GM21825 (cell line): ENCODE results near the gene ID2.
A peak's percentile ranks its signal among the peaks of the same experiment; 100 is the strongest.

Source experiments
- ATAC-seq: cut with Tn5 transposase; IDR thresholded peaks from one replicate; pipeline ENCODE4 v1.9.1; 2021; ENCODE audit warnings: mild to moderate bottlenecking, moderate library complexity; ENCODE audit not compliant: unreplicated experiment

The ID2 gene

GRCh38 chr2:8682719-8683667, 1.1 kb downstream of the ID2 start:
- ATAC-seq: no peak

DNA sequence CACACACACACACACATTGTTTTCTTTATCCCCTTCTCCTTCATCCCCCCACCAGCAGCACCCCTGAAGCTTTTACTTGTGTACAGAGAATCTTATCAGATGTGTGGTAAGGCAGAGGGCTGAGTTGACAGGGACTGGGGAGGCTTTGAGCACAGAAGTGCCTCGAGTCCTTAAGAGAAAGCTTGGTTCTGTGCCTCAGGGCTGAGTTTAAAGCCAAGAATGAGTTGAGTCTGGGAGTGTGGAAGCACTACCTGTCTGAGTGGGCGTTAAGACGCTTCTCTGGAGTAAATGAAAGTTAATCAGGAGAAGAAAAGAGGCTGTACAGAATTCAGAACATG, 2.7 kb downstream of the ID2 start:
- ATAC-seq: no peak

DNA sequence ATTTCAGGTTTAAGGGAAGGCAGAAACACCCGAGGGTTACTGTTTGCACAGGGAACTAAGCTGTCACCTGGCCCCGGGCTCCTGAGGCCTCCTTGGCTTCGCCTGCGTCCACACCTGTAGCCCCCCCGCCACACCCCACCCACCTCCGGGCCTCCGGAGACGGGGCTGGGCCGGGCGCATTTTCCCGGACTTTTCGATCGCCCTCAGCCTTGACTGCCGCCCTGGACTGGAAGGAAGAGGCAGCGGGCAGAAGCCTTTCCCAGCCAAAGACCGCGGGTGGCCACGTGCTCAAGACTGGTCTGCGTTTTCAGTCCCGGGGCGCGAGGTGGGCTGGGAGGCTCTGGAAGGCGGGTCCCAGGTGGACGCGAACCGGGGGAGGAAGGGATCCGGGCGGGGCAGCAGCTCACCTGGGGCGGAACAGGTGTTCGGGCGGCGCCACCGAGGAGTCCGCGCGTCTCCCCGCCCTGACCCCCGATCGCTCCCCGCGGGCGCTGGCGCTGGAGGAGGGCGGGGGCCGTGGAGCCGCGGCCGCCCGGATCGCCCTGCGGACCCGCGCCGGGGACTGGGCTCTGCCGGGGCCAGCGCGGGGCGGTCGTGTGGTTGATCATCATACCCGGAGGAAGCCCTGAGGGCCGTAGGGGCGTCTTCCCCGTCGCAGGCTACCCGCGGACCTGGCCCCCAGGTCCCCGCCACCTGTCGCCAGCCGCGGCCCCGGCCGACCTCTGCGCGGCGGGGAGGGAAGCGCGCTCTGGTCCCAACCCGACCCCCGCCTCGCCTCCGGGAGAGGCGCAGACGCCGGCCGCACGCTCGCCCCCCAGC, 3.2 kb downstream of the ID2 start:
- peak; percentile 2 for ATAC-seq

- peak; percentile 34 for ATAC-seq
Measured at GRCh38 chr2:8685697-8686358, 4.0 kb downstream of the ID2 start.

DNA sequence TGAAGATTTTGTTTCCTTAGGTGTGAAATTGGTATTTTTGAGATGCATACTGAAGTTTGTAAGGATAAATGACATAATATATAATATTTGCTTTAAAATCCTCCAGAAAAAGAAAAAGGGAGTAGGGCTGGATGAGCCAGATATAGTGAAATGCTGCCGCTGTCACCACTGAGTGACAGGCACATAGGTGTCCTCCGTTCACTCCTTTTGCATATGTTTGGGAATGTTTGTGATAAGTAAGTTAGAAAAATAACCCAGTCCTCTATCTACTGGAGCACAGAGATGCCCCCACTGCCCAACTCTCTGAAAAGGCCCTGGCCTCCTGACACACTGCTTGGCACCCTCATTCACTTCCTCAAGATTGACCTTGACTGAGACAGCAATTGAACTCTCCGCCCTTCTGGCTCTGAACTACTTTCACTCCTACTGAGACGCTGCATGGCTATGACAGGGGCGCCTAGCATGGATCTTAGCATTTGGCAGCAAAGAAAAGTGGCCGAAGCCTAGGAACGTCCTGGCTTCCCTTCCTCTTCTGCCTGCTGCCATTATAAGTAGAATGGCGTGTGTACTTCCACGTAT, 10.1 kb downstream of the ID2 start:
- ATAC-seq: no peak

DNA sequence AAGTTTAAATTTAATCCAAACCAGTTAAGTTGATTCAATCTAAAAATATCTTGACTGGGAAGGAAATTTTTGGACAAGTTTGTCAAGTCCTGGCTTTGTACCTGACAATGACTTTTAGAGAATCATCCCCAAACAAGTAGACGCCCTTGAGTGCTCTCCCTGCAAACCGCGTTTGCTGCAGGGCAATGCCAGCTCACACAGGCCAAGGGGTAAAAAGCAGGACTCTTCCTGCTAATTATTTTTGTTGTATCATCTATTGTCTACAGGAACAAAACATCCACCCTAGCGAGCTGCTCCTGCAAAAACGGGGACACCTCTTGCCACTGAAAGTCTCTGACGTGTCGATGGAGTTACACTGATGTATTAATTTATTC, 10.9 kb downstream of the ID2 start:
- ATAC-seq: no peak

GRCh38 chr2:8693157-8693821, 11.4 kb downstream of the ID2 start:
- no peak for ATAC-seq

GRCh38 chr2:8694737-8695136, 12.9 kb downstream of the ID2 start:
- ATAC-seq: no peak

DNA sequence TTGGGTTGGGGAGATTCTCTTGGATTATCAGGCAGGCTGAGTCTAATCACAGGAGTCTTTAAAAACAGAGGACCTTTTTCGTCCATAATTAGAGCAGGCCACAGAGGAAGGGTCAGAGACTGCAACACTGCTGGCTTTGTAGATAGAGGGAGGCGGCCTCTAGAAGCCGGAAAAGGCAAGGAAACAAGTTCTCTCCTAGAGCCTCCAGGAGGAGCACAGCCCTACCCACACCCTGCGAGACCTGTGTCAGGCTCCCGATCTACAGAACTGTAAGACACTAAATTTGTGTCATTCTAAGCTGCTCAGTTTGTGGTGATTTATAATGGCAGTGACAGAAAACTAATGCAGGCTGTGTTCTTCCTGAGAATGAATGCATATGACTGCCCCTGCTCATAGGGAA, 15.3 kb downstream of the ID2 start:
- no peak for ATAC-seq

- ATAC-seq: no peak
Measured at GRCh38 chr2:8699839-8700238, 18.0 kb downstream of the ID2 start.

DNA sequence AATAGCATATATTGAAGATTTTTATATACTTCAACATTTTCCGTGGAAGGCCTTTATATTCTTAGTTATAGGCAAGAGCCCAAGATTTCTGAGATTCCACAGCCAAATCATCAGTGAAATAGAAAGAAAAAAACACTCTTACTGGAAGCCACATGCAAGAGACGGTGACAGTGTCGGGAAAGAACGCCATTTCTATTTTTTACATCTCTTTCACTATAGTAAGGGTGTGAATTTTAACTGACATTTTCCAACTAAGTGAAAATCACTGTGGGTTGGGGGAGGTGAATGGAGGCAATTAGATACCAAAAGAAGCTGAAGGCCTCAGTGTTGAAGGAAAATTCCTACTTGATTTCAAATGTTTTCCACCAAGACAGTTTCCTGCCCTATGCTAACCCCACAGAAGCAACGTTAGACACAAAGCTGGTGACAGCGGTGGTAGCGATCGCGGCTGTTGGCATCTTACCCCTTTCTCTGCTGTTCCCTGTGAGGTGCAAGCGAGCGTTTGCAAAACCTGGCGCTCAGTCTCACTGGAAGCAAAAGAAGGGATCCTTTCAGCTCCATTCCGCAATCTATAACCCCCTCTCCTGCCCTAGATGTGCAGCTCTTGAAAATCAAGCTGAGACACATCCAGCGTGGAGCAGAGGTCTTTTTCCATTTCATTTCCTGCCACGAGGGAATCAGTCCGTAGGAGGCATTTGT, 20.0 kb downstream of the ID2 start:
- no peak for ATAC-seq

GRCh38 chr2:8704906-8705305, 23.1 kb downstream of the ID2 start:
- no peak for ATAC-seq

- no peak for ATAC-seq
Measured at GRCh38 chr2:8709611-8710010, 27.8 kb downstream of the ID2 start.

DNA sequence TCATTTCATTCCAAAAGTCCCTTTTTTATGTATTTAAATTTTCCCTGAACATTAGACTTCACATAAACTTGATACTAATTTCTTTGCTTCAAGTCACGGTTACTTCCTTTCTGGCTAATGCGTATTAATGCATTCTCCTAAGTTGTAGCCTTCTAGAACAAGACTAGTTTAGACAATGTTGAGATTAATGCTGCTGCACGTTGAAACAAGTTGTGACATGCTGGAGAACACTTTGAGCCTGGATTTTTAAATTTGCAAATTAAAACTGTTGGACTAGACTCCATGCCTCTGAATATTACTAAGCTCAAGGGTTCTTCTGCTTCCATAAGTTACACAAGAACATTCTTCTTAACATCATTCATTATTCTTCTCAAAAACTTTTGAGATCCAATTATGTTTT, 29.1 kb downstream of the ID2 start:
- ATAC-seq: no peak

- no peak for ATAC-seq
Measured at GRCh38 chr2:8714283-8714682, 32.4 kb downstream of the ID2 start.

GRCh38 chr2:8714971-8715370, 33.1 kb downstream of the ID2 start:
- no peak for ATAC-seq

DNA sequence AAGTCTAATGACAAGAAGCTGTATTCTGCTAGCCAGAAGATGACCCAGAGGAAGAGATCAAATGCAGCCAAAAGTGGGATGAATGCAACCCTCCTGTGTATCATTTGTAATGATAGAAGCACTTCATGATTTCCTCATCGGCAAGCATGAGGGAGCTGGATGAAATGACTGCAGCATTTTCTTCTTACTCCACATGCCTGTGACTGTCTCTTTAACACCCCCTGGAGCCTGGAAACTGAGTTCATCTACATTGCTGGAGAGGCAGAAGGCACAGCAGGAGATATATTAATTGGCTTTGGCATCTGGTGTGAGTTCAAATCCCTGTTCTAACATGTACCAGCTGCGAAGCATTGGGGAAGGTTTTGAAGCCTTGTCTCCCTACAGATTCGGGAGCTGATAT, 37.7 kb downstream of the ID2 start:
- ATAC-seq: no peak

GRCh38 chr2:8720741-8721140, 38.9 kb downstream of the ID2 start:
- ATAC-seq: no peak

- ATAC-seq: no peak
Measured at GRCh38 chr2:8721410-8721809, 39.6 kb downstream of the ID2 start.

DNA sequence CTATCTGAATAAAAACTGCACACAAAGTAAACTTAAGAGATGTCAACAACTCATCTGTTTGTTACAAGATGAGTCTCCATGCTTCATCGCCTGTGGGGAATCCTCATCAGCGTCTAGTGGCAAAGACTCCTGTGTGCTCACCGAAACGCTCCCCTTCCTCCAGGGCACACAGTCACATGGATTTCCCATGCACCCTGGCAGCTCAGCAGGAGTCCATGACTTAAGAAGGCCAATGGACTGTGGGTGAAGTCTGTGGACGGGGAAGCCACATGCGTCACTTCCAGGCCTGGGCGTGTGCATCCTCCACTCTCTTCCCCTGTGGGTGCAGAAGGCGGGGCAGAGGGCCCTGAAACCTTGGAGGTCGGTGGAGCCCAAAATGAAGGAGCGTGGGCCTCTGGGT, 41.1 kb downstream of the ID2 start:
- ATAC-seq: no peak
